Endothelial cell of umbilical vein (primary cell): ENCODE measurements around the gene CCDC70. TPM values are rescaled to one million over a fixed set of nuclear protein-coding genes. Genes with fewer than 3 reads are reported as not detected.
A peak's percentile ranks its signal among the peaks of the same experiment; 100 is the strongest.

Source experiments
- BruUV-seq: library from RNA; stranded (reverse); fragments of 400-500 nt; replicated peaks from 2 replicates; lab custom pipeline; 2021; lab: Mats Ljungman, UMichigan
- CTCF ChIA-PET: fragments of 300-600, 350-600 bp; sonication (Branson Sonifier 250); formaldehyde crosslinking; loops from one replicate; lab custom pipeline; 2021; ENCODE audit warnings: antibody characterized with exemption, inconsistent platforms; lab: Charles Lee
- POLR2A ChIA-PET: fragments of 300-600, 350-600 bp; sonication (Branson Sonifier 250); formaldehyde crosslinking; loops from one replicate; lab custom pipeline; 2021; ENCODE audit warnings: antibody characterized with exemption, inconsistent platforms; lab: Charles Lee
- DNase-seq: peaks from one replicate; pipeline ENCODE4 v3.0.0-alpha.2; 2011; ENCODE audit warnings: low read depth, low spot score
- FAIRE-seq: peaks from 2 replicates; lab custom pipeline; 2011; peaks lifted over from hg19 to GRCh38; lab: Jason Lieb, UNC
- H2AFZ ChIP-seq: 2 replicates; pipeline ENCODE4 v1.6.0; 2012; ENCODE audit warnings: low read depth, low read length, control low read depth, inconsistent platforms
- H3K27ac ChIP-seq: 2 replicates; pipeline ENCODE4 v1.5.1; 2011; ENCODE audit warnings: low read depth, mild to moderate bottlenecking, control low read depth, low read length, moderate library complexity; ENCODE audit not compliant: insufficient read depth
- H3K27me3 ChIP-seq, 2 experiments: 2 replicates each; pipeline versions ENCODE4 v1.6.0 to v1.6.1; 2011; ENCODE audit warnings: low read length in 2 of 2, mixed read lengths in 1 of 2; ENCODE audit not compliant: control insufficient read depth in 2 of 2, insufficient read depth in 2 of 2
- H3K36me3 ChIP-seq, 2 experiments: 2 replicates in 1 of 2; 3 replicates in 1 of 2; pipeline ENCODE4 v1.5.1; 2011; ENCODE audit warnings: low read length in 2 of 2, mild to moderate bottlenecking in 1 of 2, moderate library complexity in 1 of 2; ENCODE audit not compliant: control insufficient read depth in 2 of 2, insufficient read depth in 2 of 2; ENCODE audit errors: extremely low read depth in 1 of 2
- H3K4me1 ChIP-seq: 3 replicates; pipeline ENCODE4 v1.5.1; 2011; ENCODE audit warnings: mild to moderate bottlenecking, low read length; ENCODE audit not compliant: control insufficient read depth, insufficient read depth; ENCODE audit errors: extremely low read depth
- H3K4me2 ChIP-seq: 2 replicates; pipeline ENCODE4 v1.6.1; 2011; ENCODE audit warnings: low read length, control low read depth, mixed read lengths; ENCODE audit not compliant: insufficient read depth
- H3K4me3 ChIP-seq, 3 experiments: fragments of 200-600 bp in 1 of 3; sonication (generic), shearing (Covaris generic) in 1 of 3; replicated peaks in 1 of 3; 2 replicates each; pipeline ENCODE4 v1.5.1; 2011 to 2016; ENCODE audit warnings: control low read depth in 3 of 3, low read length in 3 of 3, mild to moderate bottlenecking in 2 of 3, inconsistent platforms in 1 of 3, low read depth in 1 of 3, moderate library complexity in 1 of 3; ENCODE audit not compliant: insufficient read depth in 1 of 3
- H3K79me2 ChIP-seq: 2 replicates; pipeline ENCODE4 v1.6.0; 2012; ENCODE audit warnings: low read length, inconsistent platforms; ENCODE audit not compliant: control insufficient read depth, insufficient read depth
- H3K9ac ChIP-seq: replicated peaks from 2 replicates; pipeline ENCODE3; 2011; ENCODE audit warnings: low read length, control low read depth; ENCODE audit not compliant: insufficient read depth; ENCODE audit errors: extremely low read depth
- H3K9me1 ChIP-seq: replicated peaks from 3 replicates; pipeline ENCODE4 v1.6.0; 2011; ENCODE audit warnings: mild to moderate bottlenecking, low read length; ENCODE audit not compliant: control insufficient read depth, insufficient read depth; ENCODE audit errors: extremely low read depth
- H3K9me3 ChIP-seq: replicated peaks from 2 replicates; pipeline ENCODE4 v1.5.1; 2012; ENCODE audit warnings: low read length, inconsistent platforms; ENCODE audit not compliant: control insufficient read depth, insufficient read depth
- H4K20me1 ChIP-seq: replicated peaks from 2 replicates; pipeline ENCODE3; 2011; ENCODE audit warnings: mild to moderate bottlenecking, low read length; ENCODE audit not compliant: control insufficient read depth, insufficient read depth; ENCODE audit errors: extremely low read depth
- CTCF ChIP-seq, 2 donors: IDR thresholded peaks; 1 replicate in 1 of 2; 2 replicates in 1 of 2; pipeline ENCODE4 v1.5.1; 2011; ENCODE audit warnings: low read length in 2 of 2, mild to moderate bottlenecking in 2 of 2, moderate library complexity in 2 of 2, control low read depth in 1 of 2, inconsistent platforms in 1 of 2, low read depth in 1 of 2; ENCODE audit not compliant: insufficient read depth in 1 of 2; ENCODE audit errors: extremely low read depth in 1 of 2
- FOS ChIP-seq: IDR thresholded peaks from 2 replicates; pipeline ENCODE4 v1.6.1; 2011; ENCODE audit warnings: mild to moderate bottlenecking, low read length, moderate library complexity, borderline replicate concordance; ENCODE audit not compliant: insufficient read depth
- GATA2 ChIP-seq: IDR thresholded peaks from 2 replicates; pipeline ENCODE4 v1.7.0; 2011; ENCODE audit warnings: low read depth, mild to moderate bottlenecking, moderate library complexity, mixed read lengths, low read length; ENCODE audit not compliant: insufficient read length, insufficient read depth
- dilution Hi-C: fragments of 300-500 bp; cut with MboI; formaldehyde crosslinking; loops from one replicate; pipeline ENCODE4 v1.15.0; 2019; ENCODE audit warnings: low sequenced_read_pairs; ENCODE audit not compliant: extremely low pct_ligation_motif_present
- intact Hi-C: fragments of 100-400 bp; cut with micrococcal nuclease; formaldehyde crosslinking; loops from one replicate; pipeline ENCODE4 v1.10.0; 2022
- polyA plus RNA-seq, 4 experiments: library from polyadenylated mRNA; depleted of rRNA in 3 of 4; stranded (reverse) in 3 of 4; unstranded in 1 of 4; fragments of >200 nt; gene quantifications; 2 replicates each; pipeline versions ENCODE4 v1.2.1 to v1.2.3, GENCODE V29; 2011 to 2012; ENCODE audit warnings: missing spikeins in 1 of 4
- total RNA-seq: library from RNA; stranded (reverse); gene quantifications from 2 replicates; pipeline ENCODE4 v1.2.3, GENCODE V29; 2021

Gene CCDC70
- total and polyA plus RNA-seq, 2 donors (not counting 3 experiments of a cell fraction or from before 2014, with no cell fraction given) = not detected

- H4K20me1 ChIP-seq = no peaks in the 10 kb centered on the region
- no TSS peak for BruUV-seq
- intact Hi-C loops (loop anchor here (1.0 kb wide), 1 partner anchor 34 kb away; no protein-coding TSS in a partner anchor), dilution Hi-C loops (no loop called here)
- no peak overlapping the region for H3K9ac ChIP-seq
- H2AFZ ChIP-seq = no peak overlapping the region
- H3K9me3 ChIP-seq = no peaks in the 10 kb centered on the region
- H3K79me2 ChIP-seq = no peaks in the 10 kb centered on the region
- ChIA-PET CTCF (interaction anchor here (1.2 to 2.0 kb wide), 3 partner anchors 23 to 278 kb away, joined by 3 to 6 read pairs (median 4); partner anchors contain the start of gene NEK5), POLR2A (no interaction called here)
- no peak for TF ChIP-seq FOS
- TF ChIP-seq GATA2 = no peak
- peak; percentile 54 to 57 for TF ChIP-seq CTCF (IDR thresholded peaks at IDR 0.05; ENCODE audit: extremely low read depth in 1 of 2, insufficient read depth in 1 of 2, low read depth in 1 of 2, low read length in 2 of 2)
- peaks cover 3 to 6% of the 10 kb centered on the region in 2 experiments for H3K27me3 ChIP-seq
- no peak overlapping the region for H3K4me2 ChIP-seq
- H3K4me1 ChIP-seq = peaks cover 9% of the 10 kb centered on the region
- H3K4me3 ChIP-seq = no peak overlapping the region
- H3K27ac ChIP-seq = no peak overlapping the region
- no peaks in the 10 kb centered on the region for H3K36me3 ChIP-seq
- FAIRE-seq (peak; percentile 12), DNase-seq (no peak)
- no peaks in the 10 kb centered on the region for H3K9me1 ChIP-seq
Observed at GRCh38 chr13:51849145-51850101, 12.3 kb upstream of the CCDC70 start.
